Activated CD4-positive, alpha-beta T cell treated with anti-CD3 and anti-CD28 coated beads, Interleukin-2, amount 10 ng/mL, durations not matched to agents 7 days and 5 days (primary cell): Measurements from ENCODE around the gene PLD4. TPM values are rescaled to one million over a fixed set of nuclear protein-coding genes. Genes with fewer than 3 reads are reported as not detected.
"Not testable (repeated sequence)": the region's sequence is repeated elsewhere in the genome, so short reads cannot be mapped to it uniquely, and the experiment has no call there.

ENCODE experiments used
- CTCF ChIA-PET: fragments of 350-600 bp; sonication (Branson Sonifier 250); formaldehyde crosslinking; loops from one replicate; lab custom pipeline; 2021; ENCODE audit warnings: antibody characterized with exemption; lab: Charles Lee
- POLR2A ChIA-PET: fragments of 350-600 bp; sonication (Branson Sonifier 250); formaldehyde crosslinking; loops from one replicate; lab custom pipeline; 2021; ENCODE audit warnings: antibody characterized with exemption; lab: Charles Lee
- DNase-seq: peaks from one replicate; pipeline ENCODE4 v3.0.0-alpha.2; 2020
- H3K27ac Mint-ChIP-seq: one replicate; pipeline ENCODE4 v1.8.0; 2021; ENCODE audit warnings: mild to moderate bottlenecking, moderate library complexity, mixed read lengths
- H3K27me3 Mint-ChIP-seq: one replicate; pipeline ENCODE4 v1.8.0; 2021; ENCODE audit warnings: mixed read lengths
- H3K36me3 Mint-ChIP-seq: one replicate; pipeline ENCODE4 v1.8.0; 2021; ENCODE audit warnings: low read depth, mixed read lengths
- H3K4me1 Mint-ChIP-seq: one replicate; pipeline ENCODE4 v1.8.0; 2021; ENCODE audit warnings: mixed read lengths
- H3K4me3 Mint-ChIP-seq: one replicate; pipeline ENCODE4 v1.8.0; 2021; ENCODE audit warnings: mild to moderate bottlenecking, moderate library complexity, mixed read lengths
- H3K9me3 Mint-ChIP-seq: one replicate; pipeline ENCODE4 v1.8.0; 2021; ENCODE audit warnings: mixed read lengths
- total RNA-seq, 2 experiments: library from RNA; stranded (reverse); gene quantifications; one replicate each; pipeline ENCODE4 v1.2.3, GENCODE V29; 2021

Gene PLD4
- total RNA-seq, 2 experiments from 2014 or later, result not detected

GRCh38 chr14:104881369-104881979, 43.2 kb upstream of the PLD4 start:
- H3K36me3 Mint-ChIP-seq, result no peaks in the 10 kb centered on the region
- H3K27me3 Mint-ChIP-seq, result no peaks in the 10 kb centered on the region
- CTCF ChIA-PET, result interaction anchor here (0.6 kb wide), 1 partner anchor 131 kb away, joined by 3 read pairs; no protein-coding TSS in a partner anchor
- no peak for DNase-seq
- POLR2A ChIA-PET, result no interaction called here
- H3K4me3 Mint-ChIP-seq, result no peak overlapping the region
- no peaks in the 10 kb centered on the region for H3K4me1 Mint-ChIP-seq
- no peak overlapping the region for H3K27ac Mint-ChIP-seq
- H3K9me3 Mint-ChIP-seq, result no peaks in the 10 kb centered on the region

- Mint-ChIP-seq H3K27me3 (no peaks in the 10 kb centered on the region), H3K4me1 (no peaks in the 10 kb centered on the region), H3K36me3 (no peaks in the 10 kb centered on the region), H3K4me3 (no peak overlapping the region), H3K9me3 (no peaks in the 10 kb centered on the region), H3K27ac (no peak overlapping the region)
- POLR2A ChIA-PET, result no interaction called here
- peak; percentile 19 for DNase-seq
- CTCF ChIA-PET, result no interaction called here
These were observed 42.2 kb upstream of the PLD4 start for GRCh38 chr14:104882325-104882973.

DNA sequence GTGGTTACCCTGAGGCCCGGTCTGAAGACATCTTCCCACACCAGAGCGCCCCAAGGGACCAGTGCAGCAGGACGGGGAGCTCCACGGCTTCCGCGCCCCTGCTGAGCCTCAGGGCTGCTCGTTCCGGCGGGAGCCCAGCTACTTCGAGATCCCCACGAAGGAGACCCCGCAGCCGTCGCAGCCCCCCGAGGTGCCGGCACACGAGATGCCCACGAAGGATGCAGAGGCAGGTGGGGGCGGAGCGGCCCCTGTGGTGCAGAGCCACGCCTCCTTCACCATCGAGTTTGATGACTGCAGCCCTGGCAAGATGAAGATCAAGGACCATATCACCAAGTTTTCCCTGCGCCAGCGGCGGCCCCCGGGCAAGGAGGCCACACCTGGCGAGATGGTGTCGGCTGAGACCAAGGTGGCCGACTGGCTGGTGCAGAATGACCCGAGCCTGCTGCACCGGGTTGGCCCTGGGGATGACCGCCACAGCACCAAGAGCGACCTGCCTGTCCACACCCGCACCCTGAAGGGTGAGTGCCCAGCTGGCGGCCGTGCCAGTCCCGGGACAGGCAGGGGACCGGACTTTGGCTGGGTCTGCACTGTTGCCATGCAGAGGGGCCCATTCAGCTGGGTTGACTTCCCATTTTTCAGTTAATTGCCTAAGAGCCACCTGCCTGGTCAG, 41.6 kb upstream of the PLD4 start:
- Mint-ChIP-seq H3K4me3 (no peak overlapping the region), H3K9me3 (no peaks in the 10 kb centered on the region), H3K27me3 (no peaks in the 10 kb centered on the region), H3K4me1 (no peaks in the 10 kb centered on the region), H3K27ac (no peak overlapping the region), H3K36me3 (no peaks in the 10 kb centered on the region)
- POLR2A ChIA-PET, result no interaction called here
- no peak for DNase-seq
- CTCF ChIA-PET, result interaction anchor here (0.9 kb wide), 1 partner anchor 13 kb away, joined by 3 read pairs; no protein-coding TSS in a partner anchor

DNA sequence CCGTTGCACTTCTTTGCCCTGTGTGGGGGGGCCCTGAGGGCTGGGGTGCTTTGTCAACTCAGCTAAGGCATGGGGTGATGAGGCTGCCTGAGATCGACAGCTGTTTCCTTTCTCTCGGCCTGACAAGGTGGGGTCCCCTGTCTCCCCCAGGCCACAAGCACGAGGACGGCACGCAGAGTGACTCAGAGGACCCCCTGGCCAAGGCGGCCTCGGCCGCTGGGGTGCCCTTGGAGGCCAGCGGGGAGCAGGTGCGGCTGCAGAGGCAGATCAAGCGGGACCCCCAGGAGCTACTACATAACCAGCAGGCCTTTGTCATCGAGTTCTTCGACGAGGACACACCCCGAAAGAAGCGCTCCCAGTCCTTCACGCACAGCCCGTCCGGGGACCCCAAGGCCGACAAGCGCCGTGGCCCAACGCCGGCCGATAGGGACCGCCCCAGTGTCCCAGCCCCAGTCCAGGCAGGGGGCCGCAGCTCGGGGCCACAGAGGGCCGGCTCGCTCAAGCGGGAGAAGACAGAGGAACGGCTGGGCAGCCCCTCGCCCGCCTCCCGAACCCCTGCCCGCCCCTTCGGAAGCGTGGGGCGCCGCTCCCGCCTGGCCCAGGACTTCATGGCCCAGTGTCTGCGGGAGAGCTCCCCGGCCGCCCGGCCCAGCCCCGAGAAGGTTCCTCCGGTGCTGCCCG, 40.9 kb upstream of the PLD4 start:
- no peak overlapping the region for H3K4me3 Mint-ChIP-seq
- ChIA-PET CTCF (interaction anchor here (0.9 kb wide), 1 partner anchor 12 kb away, joined by 3 read pairs; no protein-coding TSS in a partner anchor), POLR2A (no interaction called here)
- no peak overlapping the region for H3K27ac Mint-ChIP-seq
- DNase-seq, result peak; percentile 4
- no peaks in the 10 kb centered on the region for H3K36me3 Mint-ChIP-seq
- no peaks in the 10 kb centered on the region for H3K4me1 Mint-ChIP-seq
- no peaks in the 10 kb centered on the region for H3K9me3 Mint-ChIP-seq
- H3K27me3 Mint-ChIP-seq, result no peaks in the 10 kb centered on the region

GRCh38 chr14:104884381-104884780, 40.3 kb upstream of the PLD4 start:
- not testable (repeated sequence) for H3K36me3 Mint-ChIP-seq, H3K4me1 Mint-ChIP-seq
- DNase-seq, result peak; percentile 5

DNA sequence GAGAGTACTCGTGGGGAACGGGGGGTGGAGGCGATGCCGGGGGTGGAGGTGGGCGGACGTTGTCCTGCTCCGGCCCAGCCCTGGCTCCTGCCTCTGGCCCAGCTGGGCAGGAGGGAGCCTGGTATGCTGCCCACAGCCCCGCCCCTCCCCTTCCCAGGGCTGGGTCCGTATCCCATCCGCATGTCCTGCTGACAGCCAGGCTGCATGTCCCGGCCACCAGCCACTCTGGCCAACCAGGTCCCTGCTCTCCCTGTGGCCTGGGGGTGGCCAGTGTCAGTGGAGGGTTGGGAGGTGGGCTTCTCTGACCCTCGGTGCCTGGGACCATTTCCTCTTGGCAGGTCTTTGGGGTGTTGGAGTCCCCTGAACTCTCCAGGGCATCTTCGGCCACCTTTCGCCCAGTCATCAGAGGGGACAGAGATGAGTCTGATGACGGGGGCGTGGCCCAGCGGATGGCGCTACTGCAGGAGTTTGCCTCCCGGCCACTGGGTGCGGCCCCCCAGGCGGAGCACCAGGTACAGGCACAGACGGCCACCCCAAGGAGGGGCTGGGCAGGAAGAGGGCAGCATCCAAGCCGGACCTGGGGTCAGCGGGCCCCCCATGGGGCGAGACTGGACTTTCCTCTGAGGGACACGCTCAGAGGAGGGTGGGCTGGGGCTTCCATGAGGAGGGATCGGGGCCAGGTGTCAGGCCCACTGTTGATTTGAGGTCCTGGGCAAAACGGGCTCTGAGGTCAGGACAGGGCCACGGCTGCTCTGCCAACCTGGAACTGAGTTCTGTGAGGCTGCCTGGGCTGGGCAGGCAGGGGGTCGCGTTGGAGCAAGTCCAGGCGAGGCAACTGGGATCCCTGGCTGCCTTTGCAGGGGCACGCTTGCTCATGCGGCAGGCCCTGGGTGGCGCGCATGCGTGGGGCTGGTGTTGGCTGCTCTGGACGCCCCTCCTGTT, 39.4 kb upstream of the PLD4 start:
- Mint-ChIP-seq H3K4me3 (no peak overlapping the region), H3K9me3 (no peaks in the 10 kb centered on the region), H3K27ac (no peak overlapping the region), H3K27me3 (no peaks in the 10 kb centered on the region), H3K4me1 (no peaks in the 10 kb centered on the region), H3K36me3 (no peaks in the 10 kb centered on the region)
- DNase-seq, result peak; percentile 5
- ChIA-PET CTCF (no interaction called here), POLR2A (no interaction called here)

More at GRCh38 chr14:104884381-104884780, 40.3 kb upstream of the PLD4 start:
- CTCF ChIA-PET, H3K27ac Mint-ChIP-seq, H3K4me3 Mint-ChIP-seq, POLR2A ChIA-PET, H3K9me3 Mint-ChIP-seq, H3K27me3 Mint-ChIP-seq: not testable (repeated sequence)

GRCh38 chr14:104885973-104886689, 38.5 kb upstream of the PLD4 start:
- no peaks in the 10 kb centered on the region for H3K27me3 Mint-ChIP-seq
- CTCF ChIA-PET, result no interaction called here
- DNase-seq, result no peak
- no peaks in the 10 kb centered on the region for H3K36me3 Mint-ChIP-seq
- no peak overlapping the region for H3K4me3 Mint-ChIP-seq
- no peaks in the 10 kb centered on the region for H3K4me1 Mint-ChIP-seq
- POLR2A ChIA-PET, result no interaction called here
- no peaks in the 10 kb centered on the region for H3K9me3 Mint-ChIP-seq
- H3K27ac Mint-ChIP-seq, result no peak overlapping the region

DNA sequence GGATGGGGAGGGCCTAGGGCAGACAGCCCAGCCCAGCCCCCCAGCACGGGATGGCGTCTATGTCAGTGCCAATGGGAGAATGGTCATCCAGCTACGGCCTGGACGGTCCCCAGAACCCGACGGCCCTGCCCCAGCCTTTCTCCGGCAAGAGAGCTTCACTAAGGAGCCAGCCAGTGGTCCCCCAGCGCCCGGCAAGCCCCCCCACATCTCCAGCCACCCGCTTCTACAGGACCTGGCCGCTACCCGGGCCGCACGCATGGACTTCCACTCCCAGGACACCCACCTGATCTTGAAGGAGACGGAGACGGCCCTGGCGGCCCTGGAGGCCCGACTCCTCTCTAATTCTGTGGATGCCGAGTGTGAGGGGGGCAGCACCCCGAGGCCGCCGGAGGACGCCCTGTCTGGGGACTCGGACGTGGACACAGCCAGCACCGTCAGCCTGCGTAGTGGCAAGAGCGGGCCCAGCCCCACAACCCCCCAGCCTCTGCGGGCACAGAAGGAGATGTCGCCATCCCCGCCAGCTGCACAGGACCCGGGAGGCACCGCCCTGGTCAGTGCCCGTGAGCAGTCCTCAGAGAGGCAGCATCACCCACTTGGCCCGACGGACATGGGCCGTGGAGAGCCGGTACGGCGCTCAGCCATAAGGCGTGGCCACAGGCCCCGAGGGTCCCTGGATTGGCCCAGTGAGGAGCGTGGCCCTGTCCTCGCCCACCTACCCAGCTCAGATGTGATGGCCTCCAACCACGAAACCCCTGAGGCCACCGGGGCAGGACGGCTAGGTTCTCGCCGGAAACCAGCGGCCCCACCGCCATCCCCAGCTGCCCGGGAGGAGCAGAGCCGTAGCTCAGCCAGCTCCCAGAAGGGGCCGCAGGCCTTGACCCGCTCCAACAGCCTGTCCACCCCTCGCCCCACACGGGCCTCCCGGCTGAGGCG, 37.7 kb upstream of the PLD4 start:
- CTCF ChIA-PET, result no interaction called here
- H3K36me3 Mint-ChIP-seq, result no peaks in the 10 kb centered on the region
- H3K4me3 Mint-ChIP-seq, result no peak overlapping the region
- H3K9me3 Mint-ChIP-seq, result no peaks in the 10 kb centered on the region
- no peaks in the 10 kb centered on the region for H3K27me3 Mint-ChIP-seq
- H3K27ac Mint-ChIP-seq, result no peak overlapping the region
- DNase-seq, result no peak
- no peaks in the 10 kb centered on the region for H3K4me1 Mint-ChIP-seq
- POLR2A ChIA-PET, result no interaction called here

DNA sequence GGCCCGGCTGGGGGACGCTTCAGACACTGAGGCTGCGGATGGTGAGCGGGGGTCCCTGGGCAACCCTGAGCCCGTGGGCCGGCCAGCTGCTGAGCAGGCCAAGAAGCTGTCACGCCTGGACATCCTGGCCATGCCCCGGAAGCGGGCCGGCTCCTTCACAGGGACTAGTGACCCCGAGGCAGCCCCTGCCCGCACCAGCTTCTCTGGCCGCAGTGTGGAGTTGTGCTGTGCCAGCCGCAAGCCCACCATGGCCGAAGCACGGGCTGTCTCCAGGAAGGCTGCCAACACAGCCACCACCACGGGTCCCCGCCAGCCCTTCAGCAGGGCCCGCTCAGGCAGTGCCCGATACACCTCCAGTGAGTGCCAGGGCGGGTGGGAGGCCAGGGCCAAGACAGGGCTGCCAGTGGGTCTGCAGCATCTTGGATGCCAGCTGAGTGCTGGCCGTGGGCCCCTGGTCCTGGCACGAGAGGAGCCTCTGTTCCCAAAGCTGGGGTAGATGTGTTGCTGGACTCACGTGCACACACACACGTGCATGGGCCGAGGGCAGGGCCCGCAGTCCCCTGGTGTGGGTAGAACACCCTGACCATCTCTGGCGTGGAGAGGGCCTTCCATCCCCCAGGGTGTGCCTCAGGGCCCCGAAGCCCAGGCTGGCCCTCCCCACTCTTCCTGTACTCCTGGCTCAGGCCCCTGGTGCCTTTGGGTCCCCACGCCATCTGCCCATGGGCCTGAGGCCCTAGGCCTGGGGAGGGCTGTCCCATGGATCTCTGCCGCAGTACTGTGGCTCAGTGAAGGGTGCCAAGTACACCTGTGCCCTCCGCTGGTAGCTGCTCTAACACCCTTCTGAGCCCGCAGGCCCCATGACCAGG, 36.8 kb upstream of the PLD4 start:
- H3K9me3 Mint-ChIP-seq, result no peaks in the 10 kb centered on the region
- DNase-seq, result peak; percentile 4
- H3K4me3 Mint-ChIP-seq, result no peak overlapping the region
- POLR2A ChIA-PET, result no interaction called here
- CTCF ChIA-PET, result no interaction called here
- H3K4me1 Mint-ChIP-seq, result no peaks in the 10 kb centered on the region
- no peak overlapping the region for H3K27ac Mint-ChIP-seq
- no peaks in the 10 kb centered on the region for H3K36me3 Mint-ChIP-seq
- H3K27me3 Mint-ChIP-seq, result no peaks in the 10 kb centered on the region

DNA sequence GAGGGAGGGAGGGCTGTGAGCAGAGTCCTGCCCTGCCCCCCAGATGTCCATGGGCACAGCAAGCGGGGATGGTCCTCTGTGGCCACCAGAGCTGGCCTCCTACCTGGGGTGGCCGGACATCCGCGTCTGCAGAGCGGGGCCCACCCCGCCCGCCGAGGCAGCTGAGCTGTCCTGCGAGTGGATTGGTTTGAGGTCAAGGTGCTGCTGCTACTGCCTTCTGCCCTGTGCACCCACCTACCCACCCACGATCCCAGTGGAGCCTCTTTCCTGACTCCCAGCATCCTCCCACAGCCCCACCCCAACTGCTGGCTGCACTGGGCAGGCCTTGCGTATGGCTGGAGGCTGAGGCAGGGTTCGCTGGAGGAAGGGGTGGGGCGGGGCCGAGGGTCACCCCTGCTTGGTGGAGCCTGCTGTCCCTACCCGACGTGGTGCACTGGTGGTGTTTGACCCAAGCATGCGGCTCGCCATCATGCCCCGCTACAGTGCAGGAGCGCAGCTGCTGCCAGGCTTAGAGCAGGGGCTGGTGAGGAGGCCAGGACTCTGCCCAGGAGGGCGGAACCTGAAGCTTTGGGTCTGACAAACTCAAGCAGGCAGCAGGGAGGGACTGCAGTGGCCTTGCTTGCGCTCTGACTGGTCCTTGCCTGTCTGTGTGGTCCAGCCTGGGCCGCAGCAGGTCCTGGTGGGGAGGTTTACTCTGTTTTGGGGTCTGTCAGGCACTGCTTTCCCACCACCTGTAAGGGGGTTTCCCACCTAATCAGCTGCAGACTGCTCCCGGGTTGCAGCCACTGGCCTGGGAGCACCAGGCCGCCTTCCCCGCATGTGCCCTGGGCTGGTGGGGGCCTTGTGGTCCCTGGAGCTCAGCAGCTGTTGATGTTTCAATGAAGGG, 35.9 kb upstream of the PLD4 start:
- POLR2A ChIA-PET, result no interaction called here
- H3K4me1 Mint-ChIP-seq, result no peaks in the 10 kb centered on the region
- no peak overlapping the region for H3K27ac Mint-ChIP-seq

More for the DNA sequence above, 35.9 kb upstream of the PLD4 start:
- Mint-ChIP-seq H3K9me3 (no peaks in the 10 kb centered on the region), H3K4me3 (no peak overlapping the region), H3K36me3 (no peaks in the 10 kb centered on the region), H3K27me3 (no peaks in the 10 kb centered on the region)
- DNase-seq, result no peak
- CTCF ChIA-PET, result no interaction called here
